ENCODE measurements around the gene FOXO6. TPM values are rescaled to one million over a fixed set of nuclear protein-coding genes. Genes with fewer than 3 reads are reported as not detected.

Gene FOXO6
- total RNA-seq, 1 experiment from 2014 or later = 5.4 TPM

- no peak for TF ChIP-seq E2F5 (CRISPR knock-in tag; IDR thresholded peaks at IDR 0.05)
These were observed 4.5 kb upstream of the FOXO6 start (continued) for GRCh38 chr1:41356752-41357151.

DNA sequence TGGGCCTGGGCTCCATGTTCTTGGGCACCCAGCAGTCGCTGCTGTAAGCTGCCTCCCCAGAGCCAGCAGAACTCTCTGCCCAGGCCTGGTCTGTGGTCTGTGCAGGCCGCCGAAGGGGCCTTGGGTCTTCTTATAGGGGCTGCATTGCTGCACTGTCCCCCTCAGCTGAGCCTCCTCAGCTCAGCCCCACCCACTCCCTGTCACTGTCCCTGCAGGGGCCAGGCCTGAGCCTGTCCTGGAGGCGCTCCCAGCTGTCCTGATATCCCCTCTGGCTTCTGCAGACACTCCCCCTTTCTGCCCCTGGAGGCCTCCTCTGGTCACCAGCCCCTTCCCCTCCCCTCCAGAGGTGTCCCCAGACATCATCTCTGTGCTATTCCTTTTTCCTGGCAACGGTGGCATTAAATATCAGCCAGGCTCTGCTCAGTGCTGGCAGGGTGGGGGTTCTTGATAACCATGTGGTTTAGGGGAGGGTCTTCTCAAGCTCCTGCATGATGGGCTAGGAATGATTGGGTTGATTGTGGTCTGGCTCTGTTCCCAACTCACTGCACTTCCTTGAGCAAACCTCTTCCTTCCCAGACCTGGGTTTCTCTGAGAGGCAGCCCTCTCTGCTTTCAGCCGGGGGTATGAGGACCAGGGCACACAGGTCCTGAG is 3.7 kb upstream of the FOXO6 start:
- no peak overlapping the region for H3K4me3 Mint-ChIP-seq
- DNase-seq (ENCODE audit: low spot score) (peak; percentile 17), ATAC-seq (no peak)
- H3K27ac Mint-ChIP-seq = no peak overlapping the region
- TF ChIP-seq TEAD1 (CRISPR knock-in tag; IDR thresholded peaks at IDR 0.05) = no peak
- no peak for TF ChIP-seq IRF2 (CRISPR knock-in tag; IDR thresholded peaks at IDR 0.05; ENCODE audit: borderline replicate concordance, low read depth)
- no peak for TF ChIP-seq ZBTB21 (CRISPR knock-in tag; IDR thresholded peaks at IDR 0.05; ENCODE audit: borderline replicate concordance)
- no peak for TF ChIP-seq NR3C1 (CRISPR knock-in tag; conservative IDR thresholded peaks at IDR 0.05; ENCODE audit: low read depth)
- no peak for TF ChIP-seq USF2 (CRISPR knock-in tag; IDR thresholded peaks at IDR 0.05)
- H3K4me1 Mint-ChIP-seq = peaks cover 36% of the 10 kb centered on the region
- ChIA-PET POLR2A (no interaction called here), CTCF (interaction anchor here (0.8 to 4.8 kb wide), 13 partner anchors 14 to 155 kb away, joined by 3 to 37 read pairs (median 6); no protein-coding TSS in a partner anchor)
- no peaks in the 10 kb centered on the region for H3K36me3 Mint-ChIP-seq
- H3K27me3 Mint-ChIP-seq (ENCODE audit: low read depth) = peaks cover 31% of the 10 kb centered on the region
- no peaks in the 10 kb centered on the region for H3K9me3 Mint-ChIP-seq

GRCh38 chr1:41358131-41359021 is 2.9 kb upstream of the FOXO6 start:
- H3K4me3 Mint-ChIP-seq = 0 out of 2 replicates have a peak overlapping the region, but pooled peaks have one; percentile 5
- H3K9me3 Mint-ChIP-seq = no peaks in the 10 kb centered on the region
- ChIA-PET CTCF (interaction anchor here (0.8 to 4.8 kb wide), 11 partner anchors 14 to 155 kb away, joined by 3 to 37 read pairs (median 6); no protein-coding TSS in a partner anchor), POLR2A (no interaction called here)
- no peak overlapping the region for H3K27ac Mint-ChIP-seq
- DNase-seq (ENCODE audit: low spot score) (peak; percentile 25), ATAC-seq (no peak)
- H3K27me3 Mint-ChIP-seq (ENCODE audit: low read depth) = peaks cover 39% of the 10 kb centered on the region
- H3K4me1 Mint-ChIP-seq = peaks cover 43% of the 10 kb centered on the region
- no peaks in the 10 kb centered on the region for H3K36me3 Mint-ChIP-seq
- TF ChIP-seq ZMAT4 (CRISPR knock-in tag; IDR thresholded peaks at IDR 0.05) (no peak), HMGA2 (CRISPR knock-in tag; IDR thresholded peaks at IDR 0.05) (no peak), ESRRA (CRISPR knock-in tag; IDR thresholded peaks at IDR 0.05; ENCODE audit: borderline replicate concordance) (no peak), ATF2 (CRISPR knock-in tag; IDR thresholded peaks at IDR 0.05; ENCODE audit: borderline replicate concordance, low read depth) (no peak), ARID4B (CRISPR knock-in tag; IDR thresholded peaks at IDR 0.05; ENCODE audit: borderline replicate concordance) (no peak), IRF2 (CRISPR knock-in tag; IDR thresholded peaks at IDR 0.05; ENCODE audit: borderline replicate concordance, low read depth) (no peak), MXD4 (CRISPR knock-in tag; IDR thresholded peaks at IDR 0.05; ENCODE audit: borderline replicate concordance) (no peak), CBFB (CRISPR knock-in tag; IDR thresholded peaks at IDR 0.05; ENCODE audit: low read depth) (no peak)
- TF ChIP-seq, protein P1, sequence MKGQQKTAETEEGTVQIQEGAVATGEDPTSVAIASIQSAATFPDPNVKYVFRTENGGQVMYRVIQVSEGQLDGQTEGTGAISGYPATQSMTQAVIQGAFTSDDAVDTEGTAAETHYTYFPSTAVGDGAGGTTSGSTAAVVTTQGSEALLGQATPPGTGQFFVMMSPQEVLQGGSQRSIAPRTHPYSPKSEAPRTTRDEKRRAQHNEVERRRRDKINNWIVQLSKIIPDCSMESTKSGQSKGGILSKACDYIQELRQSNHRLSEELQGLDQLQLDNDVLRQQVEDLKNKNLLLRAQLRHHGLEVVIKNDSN (CRISPR knock-in tag; IDR thresholded peaks at IDR 0.05) = no peak
- TF ChIP-seq, protein P2, sequence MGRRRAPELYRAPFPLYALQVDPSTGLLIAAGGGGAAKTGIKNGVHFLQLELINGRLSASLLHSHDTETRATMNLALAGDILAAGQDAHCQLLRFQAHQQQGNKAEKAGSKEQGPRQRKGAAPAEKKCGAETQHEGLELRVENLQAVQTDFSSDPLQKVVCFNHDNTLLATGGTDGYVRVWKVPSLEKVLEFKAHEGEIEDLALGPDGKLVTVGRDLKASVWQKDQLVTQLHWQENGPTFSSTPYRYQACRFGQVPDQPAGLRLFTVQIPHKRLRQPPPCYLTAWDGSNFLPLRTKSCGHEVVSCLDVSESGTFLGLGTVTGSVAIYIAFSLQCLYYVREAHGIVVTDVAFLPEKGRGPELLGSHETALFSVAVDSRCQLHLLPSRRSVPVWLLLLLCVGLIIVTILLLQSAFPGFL (CRISPR knock-in tag; IDR thresholded peaks at IDR 0.05; ENCODE audit: borderline replicate concordance) = no peak
- TF ChIP-seq, protein P3, sequence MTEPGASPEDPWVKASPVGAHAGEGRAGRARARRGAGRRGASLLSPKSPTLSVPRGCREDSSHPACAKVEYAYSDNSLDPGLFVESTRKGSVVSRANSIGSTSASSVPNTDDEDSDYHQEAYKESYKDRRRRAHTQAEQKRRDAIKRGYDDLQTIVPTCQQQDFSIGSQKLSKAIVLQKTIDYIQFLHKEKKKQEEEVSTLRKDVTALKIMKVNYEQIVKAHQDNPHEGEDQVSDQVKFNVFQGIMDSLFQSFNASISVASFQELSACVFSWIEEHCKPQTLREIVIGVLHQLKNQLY (CRISPR knock-in tag; IDR thresholded peaks at IDR 0.05) = no peak
